GM18907 (cell line): Measurements from ENCODE around the gene ZNF100.
"Not testable (repeated sequence)": the region's sequence is repeated elsewhere in the genome, so short reads cannot be mapped to it uniquely, and the experiment has no call there.

Experiments used
- ATAC-seq: cut with Tn5 transposase; IDR thresholded peaks from one replicate; pipeline ENCODE4 v1.9.1; 2021; ENCODE audit warnings: mild to moderate bottlenecking, moderate library complexity; ENCODE audit not compliant: unreplicated experiment

ZNF100 gene

GRCh38 chr19:21705393-21705792 is 62.0 kb downstream of the ZNF100 start:
- ATAC-seq: no peak

GRCh38 chr19:21704320-21704719 is 63.1 kb downstream of the ZNF100 start:
- no peak for ATAC-seq

GRCh38 chr19:21699197-21699596 is 68.2 kb downstream of the ZNF100 start:
- ATAC-seq: no peak

GRCh38 chr19:21698215-21698614 is 69.2 kb downstream of the ZNF100 start:
- ATAC-seq: no peak

GRCh38 chr19:21697698-21698097 is 69.7 kb downstream of the ZNF100 start:
- ATAC-seq: no peak

- no peak for ATAC-seq
Measured at GRCh38 chr19:21694171-21694906, 73.0 kb downstream of the ZNF100 start.

GRCh38 chr19:21693399-21693798 is 74.0 kb downstream of the ZNF100 start:
- ATAC-seq: no peak

- no peak for ATAC-seq
Measured at GRCh38 chr19:21691661-21692060, 75.7 kb downstream of the ZNF100 start.

GRCh38 chr19:21688464-21688863 is 78.9 kb downstream of the ZNF100 start:
- ATAC-seq: no peak

GRCh38 chr19:21680671-21681070 is 86.7 kb downstream of the ZNF100 start:
- ATAC-seq: no peak

GRCh38 chr19:21680026-21680425 is 87.4 kb downstream of the ZNF100 start:
- no peak for ATAC-seq

GRCh38 chr19:21677696-21678418 is 89.5 kb downstream of the ZNF100 start:
- ATAC-seq: no peak

- no peak for ATAC-seq
Measured at GRCh38 chr19:21674454-21674853, 92.9 kb downstream of the ZNF100 start.

GRCh38 chr19:21673479-21673878 is 93.9 kb downstream of the ZNF100 start:
- ATAC-seq: not testable (repeated sequence)
